HEK293 (cell line): ENCODE measurements around the gene MACROH2A1.

Experiments
- CTCF ChIA-PET: fragments of 350-600 bp; formaldehyde crosslinking; extraction: SDS; loops from one replicate; lab custom pipeline; 2021; ENCODE audit warnings: antibody characterized with exemption; lab: Yijun Ruan, JAX
- POLR2A ChIA-PET: fragments of 300-600 bp; formaldehyde crosslinking; extraction: SDS; loops from one replicate; lab custom pipeline; 2020; ENCODE audit warnings: antibody characterized with exemption, inconsistent platforms; lab: Yijun Ruan, JAX
- H3K27ac ChIP-seq: fragments of 200-500 bp; sonication (Bioruptor generic); 2 replicates; pipeline ENCODE4 v1.5.1; 2014; ENCODE audit warnings: low read depth, low read length, control low read depth, inconsistent platforms; ENCODE audit errors: extremely low read depth
- H3K36me3 ChIP-seq, 2 experiments: fragments of 200-500 bp in 1 of 2; sonication (Bioruptor generic) in 1 of 2; 1 replicate in 1 of 2; 2 replicates in 1 of 2; pipeline ENCODE4 v1.5.1; 2014 to 2017; ENCODE audit warnings: inconsistent platforms in 2 of 2, low read length in 2 of 2; ENCODE audit not compliant: control insufficient read depth in 2 of 2, insufficient read depth in 1 of 2
- H3K4me1 ChIP-seq: fragments of 200-500 bp; sonication (Bioruptor generic); 2 replicates; pipeline ENCODE4 v1.5.1; 2014; ENCODE audit warnings: mild to moderate bottlenecking, low read length, inconsistent platforms; ENCODE audit not compliant: control insufficient read depth, insufficient read depth
- H3K4me3 ChIP-seq: 2 replicates; pipeline ENCODE4 v1.5.1; 2011; ENCODE audit warnings: low read depth, mild to moderate bottlenecking, control low read depth, low read length, moderate library complexity
- H3K9me3 ChIP-seq: fragments of 200-500 bp; sonication (Bioruptor generic); 2 replicates; pipeline ENCODE4 v1.5.1; 2014; ENCODE audit warnings: low read depth, low read length, inconsistent platforms; ENCODE audit not compliant: control insufficient read depth, insufficient read depth
- HOXC10 ChIP-seq: sonication (generic); formaldehyde crosslinking; IDR thresholded peaks from 2 replicates; pipeline ENCODE4 v1.8.1; 2023; ENCODE audit warnings: mild to moderate bottlenecking, missing genetic modification reagents
- MZF1 ChIP-seq: fragments of 450-650 bp; formaldehyde crosslinking; IDR thresholded peaks from 2 replicates; pipeline ENCODE4 v1.5.1; 2017; ENCODE audit warnings: missing biosample characterization, missing genetic modification characterization, borderline replicate concordance
- PRDM1 ChIP-seq: fragments of 450-650 bp; formaldehyde crosslinking; IDR thresholded peaks from 2 replicates; pipeline ENCODE4; 2016; ENCODE audit warnings: missing biosample characterization, missing genetic modification characterization
- ZBTB7A ChIP-seq: fragments of 450-650 bp; formaldehyde crosslinking; IDR thresholded peaks from 2 replicates; pipeline ENCODE4 v1.5.1; 2016; ENCODE audit warnings: low read depth, missing biosample characterization, missing genetic modification characterization
- ZIC2 ChIP-seq: fragments of 450-650 bp; formaldehyde crosslinking; IDR thresholded peaks from 2 replicates; pipeline ENCODE4 v1.5.1; 2016; ENCODE audit warnings: missing biosample characterization, missing genetic modification characterization
- ZNF140 ChIP-seq: fragments of 450-650 bp; formaldehyde crosslinking; IDR thresholded peaks from 2 replicates; pipeline ENCODE4 v1.5.1; 2016; ENCODE audit warnings: missing biosample characterization, missing genetic modification characterization
- ZNF184 ChIP-seq: fragments of 450-650 bp; IDR thresholded peaks from 2 replicates; pipeline ENCODE4 v1.5.1; 2018; ENCODE audit warnings: missing biosample characterization, mild to moderate bottlenecking, missing genetic modification characterization
- ZNF19 ChIP-seq: fragments of 450-650 bp; formaldehyde crosslinking; IDR thresholded peaks from 2 replicates; pipeline ENCODE4; 2016; ENCODE audit warnings: missing biosample characterization, missing genetic modification characterization, low read depth
- ZNF248 ChIP-seq: fragments of 450-650 bp; formaldehyde crosslinking; IDR thresholded peaks from 2 replicates; pipeline ENCODE4 v1.5.1; 2017; ENCODE audit warnings: missing biosample characterization, missing genetic modification characterization
- ZNF302 ChIP-seq: fragments of 450-650 bp; formaldehyde crosslinking; IDR thresholded peaks from 2 replicates; pipeline ENCODE4 v1.5.1; 2016; ENCODE audit warnings: missing biosample characterization, missing genetic modification characterization, low read depth
- ZNF37A ChIP-seq: fragments of 450-650 bp; IDR thresholded peaks from 2 replicates; pipeline ENCODE4 v1.5.1; 2018; ENCODE audit warnings: missing biosample characterization, missing genetic modification characterization
- ZNF48 ChIP-seq: fragments of 450-650 bp; formaldehyde crosslinking; IDR thresholded peaks from 2 replicates; pipeline ENCODE4 v1.5.1; 2016; ENCODE audit warnings: missing biosample characterization, missing genetic modification characterization
- ZNF561 ChIP-seq: fragments of 450-650 bp; IDR thresholded peaks from 2 replicates; pipeline ENCODE4 v1.5.1; 2018; ENCODE audit warnings: missing biosample characterization, missing genetic modification characterization, borderline replicate concordance
- ZNF623 ChIP-seq: fragments of 450-650 bp; formaldehyde crosslinking; IDR thresholded peaks from 2 replicates; pipeline ENCODE4 v1.5.1; 2016; ENCODE audit warnings: missing biosample characterization, missing genetic modification characterization
- ZNF830 ChIP-seq: fragments of 450-650 bp; IDR thresholded peaks from 2 replicates; pipeline ENCODE4 v1.5.0; 2018; ENCODE audit warnings: missing biosample characterization, missing genetic modification characterization, low read depth, mild to moderate bottlenecking, moderate library complexity
- TF ChIP-seq, protein P1 (sequence below): fragments of 450-650 bp; formaldehyde crosslinking; IDR thresholded peaks from 2 replicates; pipeline ENCODE4 v1.5.1; 2016; ENCODE audit warnings: missing biosample characterization, missing genetic modification characterization
- TF ChIP-seq, protein P2 (sequence below): fragments of 450-650 bp; formaldehyde crosslinking; IDR thresholded peaks from 2 replicates; pipeline ENCODE4 v1.5.1; 2016; ENCODE audit warnings: missing biosample characterization, missing genetic modification characterization
- TF ChIP-seq, protein P3 (sequence below): fragments of 450-650 bp; formaldehyde crosslinking; IDR thresholded peaks from 2 replicates; pipeline ENCODE4 v1.5.1; 2016; ENCODE audit warnings: missing biosample characterization, missing genetic modification characterization
- TF ChIP-seq, protein P4 (sequence below): fragments of 450-650 bp; formaldehyde crosslinking; IDR thresholded peaks from 2 replicates; pipeline ENCODE4 v1.5.1; 2016; ENCODE audit warnings: missing biosample characterization, missing genetic modification characterization
- TF ChIP-seq, protein P5 (sequence below): fragments of 450-650 bp; formaldehyde crosslinking; IDR thresholded peaks from 2 replicates; pipeline ENCODE4 v1.5.1; 2017; ENCODE audit warnings: missing biosample characterization, missing genetic modification characterization

The MACROH2A1 gene

DNA sequence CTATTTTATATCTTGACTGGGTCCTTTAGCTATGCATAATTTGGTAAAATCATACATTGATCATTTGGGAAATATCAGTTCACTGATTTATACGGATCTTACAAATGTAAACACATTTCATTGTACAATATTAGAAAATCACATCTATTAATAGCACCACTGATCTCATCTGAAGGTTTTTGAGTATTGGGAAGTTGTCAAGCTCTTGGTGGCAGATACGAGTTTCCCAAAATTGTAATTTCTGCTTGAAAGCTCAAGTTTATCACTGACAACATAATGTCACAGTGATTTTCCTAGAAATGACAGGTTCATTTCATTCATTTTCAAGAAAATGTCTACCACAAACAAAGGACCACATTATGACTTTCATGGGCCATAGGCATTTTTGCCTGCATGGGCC, 3.0 kb upstream of the MACROH2A1 start:
- ChIA-PET POLR2A (no interaction called here), CTCF (interaction anchor here (0.7 to 0.9 kb wide), 3 partner anchors 23 to 430 kb away, joined by 3 to 6 read pairs (median 4); no protein-coding TSS in a partner anchor)
- H3K9me3 ChIP-seq: no peaks in the 10 kb centered on the region
- peaks cover 16% of the 10 kb centered on the region for H3K4me1 ChIP-seq
- H3K4me3 ChIP-seq: no peak overlapping the region
- TF ChIP-seq ZNF184 (tag by site-specific recombination) (no peak), ZNF561 (no peak), MZF1 (tag by site-specific recombination) (no peak), ZNF37A (no peak), ZIC2 (no peak), ZNF830 (tag by site-specific recombination) (no peak), ZNF248 (tag by site-specific recombination) (no peak), PRDM1 (tag by site-specific recombination) (no peak), ZNF48 (no peak), ZBTB7A (tag by site-specific recombination) (no peak), ZNF302 (tag by site-specific recombination) (no peak), HOXC10 (no peak), ZNF623 (tag by site-specific recombination) (no peak)
- TF ChIP-seq, protein P1, sequence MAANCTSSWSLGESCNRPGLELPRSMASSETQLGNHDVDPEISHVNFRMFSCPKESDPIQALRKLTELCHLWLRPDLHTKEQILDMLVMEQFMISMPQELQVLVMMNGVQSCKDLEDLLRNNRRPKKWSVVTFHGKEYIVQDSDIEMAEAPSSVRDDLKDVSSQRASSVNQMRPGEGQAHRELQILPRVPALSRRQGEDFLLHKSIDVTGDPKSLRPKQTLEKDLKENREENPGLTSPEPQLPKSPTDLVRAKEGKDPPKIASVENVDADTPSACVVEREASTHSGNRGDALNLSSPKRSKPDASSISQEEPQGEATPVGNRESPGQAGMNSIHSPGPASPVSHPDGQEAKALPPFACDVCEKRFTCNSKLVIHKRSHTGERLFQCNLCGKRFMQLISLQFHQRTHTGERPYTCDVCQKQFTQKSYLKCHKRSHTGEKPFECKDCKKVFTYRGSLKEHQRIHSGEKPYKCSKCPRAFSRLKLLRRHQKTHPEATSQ (tag by site-specific recombination): no peak
- TF ChIP-seq, protein P2, sequence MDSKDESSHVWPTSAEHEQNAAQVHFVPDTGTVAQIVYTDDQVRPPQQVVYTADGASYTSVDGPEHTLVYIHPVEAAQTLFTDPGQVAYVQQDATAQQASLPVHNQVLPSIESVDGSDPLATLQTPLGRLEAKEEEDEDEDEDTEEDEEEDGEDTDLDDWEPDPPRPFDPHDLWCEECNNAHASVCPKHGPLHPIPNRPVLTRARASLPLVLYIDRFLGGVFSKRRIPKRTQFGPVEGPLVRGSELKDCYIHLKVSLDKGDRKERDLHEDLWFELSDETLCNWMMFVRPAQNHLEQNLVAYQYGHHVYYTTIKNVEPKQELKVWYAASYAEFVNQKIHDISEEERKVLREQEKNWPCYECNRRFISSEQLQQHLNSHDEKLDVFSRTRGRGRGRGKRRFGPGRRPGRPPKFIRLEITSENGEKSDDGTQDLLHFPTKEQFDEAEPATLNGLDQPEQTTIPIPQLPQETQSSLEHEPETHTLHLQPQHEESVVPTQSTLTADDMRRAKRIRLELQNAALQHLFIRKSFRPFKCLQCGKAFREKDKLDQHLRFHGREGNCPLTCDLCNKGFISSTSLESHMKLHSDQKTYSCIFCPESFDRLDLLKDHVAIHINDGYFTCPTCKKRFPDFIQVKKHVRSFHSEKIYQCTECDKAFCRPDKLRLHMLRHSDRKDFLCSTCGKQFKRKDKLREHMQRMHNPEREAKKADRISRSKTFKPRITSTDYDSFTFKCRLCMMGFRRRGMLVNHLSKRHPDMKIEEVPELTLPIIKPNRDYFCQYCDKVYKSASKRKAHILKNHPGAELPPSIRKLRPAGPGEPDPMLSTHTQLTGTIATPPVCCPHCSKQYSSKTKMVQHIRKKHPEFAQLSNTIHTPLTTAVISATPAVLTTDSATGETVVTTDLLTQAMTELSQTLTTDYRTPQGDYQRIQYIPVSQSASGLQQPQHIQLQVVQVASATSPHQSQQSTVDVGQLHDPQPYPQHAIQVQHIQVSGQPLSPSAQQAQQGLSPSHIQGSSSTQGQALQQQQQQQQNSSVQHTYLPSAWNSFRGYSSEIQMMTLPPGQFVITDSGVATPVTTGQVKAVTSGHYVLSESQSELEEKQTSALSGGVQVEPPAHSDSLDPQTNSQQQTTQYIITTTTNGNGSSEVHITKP (tag by site-specific recombination): no peak
- TF ChIP-seq, protein P3, sequence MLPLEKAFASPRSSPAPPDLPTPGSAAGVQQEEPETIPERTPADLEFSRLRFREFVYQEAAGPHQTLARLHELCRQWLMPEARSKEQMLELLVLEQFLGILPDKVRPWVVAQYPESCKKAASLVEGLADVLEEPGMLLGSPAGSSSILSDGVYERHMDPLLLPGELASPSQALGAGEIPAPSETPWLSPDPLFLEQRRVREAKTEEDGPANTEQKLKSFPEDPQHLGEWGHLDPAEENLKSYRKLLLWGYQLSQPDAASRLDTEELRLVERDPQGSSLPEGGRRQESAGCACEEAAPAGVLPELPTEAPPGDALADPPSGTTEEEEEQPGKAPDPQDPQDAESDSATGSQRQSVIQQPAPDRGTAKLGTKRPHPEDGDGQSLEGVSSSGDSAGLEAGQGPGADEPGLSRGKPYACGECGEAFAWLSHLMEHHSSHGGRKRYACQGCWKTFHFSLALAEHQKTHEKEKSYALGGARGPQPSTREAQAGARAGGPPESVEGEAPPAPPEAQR: no peak
- H3K27ac ChIP-seq: no peak overlapping the region
- no peaks in the 10 kb centered on the region for H3K36me3 ChIP-seq

DNA sequence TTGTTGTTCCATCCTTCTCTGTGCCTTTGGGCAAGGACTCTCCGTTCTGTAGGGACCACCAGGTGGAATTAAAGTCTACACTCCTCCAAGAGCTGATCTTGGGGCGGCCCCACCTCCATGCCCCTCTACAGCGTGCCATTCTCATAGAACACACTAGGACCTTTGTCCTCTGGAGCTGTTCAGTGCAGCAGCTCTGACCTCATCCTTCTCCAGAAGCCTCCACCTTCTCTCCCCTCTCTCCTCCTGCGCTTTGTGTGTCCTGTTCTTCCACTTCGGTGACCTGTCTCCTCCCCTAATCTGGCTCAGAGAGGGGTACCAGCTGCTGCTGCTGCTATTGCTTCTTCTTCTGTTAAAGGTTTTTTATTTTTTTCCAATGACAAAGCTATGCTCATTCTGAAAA, 1.8 kb upstream of the MACROH2A1 start:
- TF ChIP-seq, protein P2 (tag by site-specific recombination): peak; percentile 49; the same call in 1 of the 2 replicates
- no peak for TF ChIP-seq ZNF19 (tag by site-specific recombination)
- TF ChIP-seq, protein P4, sequence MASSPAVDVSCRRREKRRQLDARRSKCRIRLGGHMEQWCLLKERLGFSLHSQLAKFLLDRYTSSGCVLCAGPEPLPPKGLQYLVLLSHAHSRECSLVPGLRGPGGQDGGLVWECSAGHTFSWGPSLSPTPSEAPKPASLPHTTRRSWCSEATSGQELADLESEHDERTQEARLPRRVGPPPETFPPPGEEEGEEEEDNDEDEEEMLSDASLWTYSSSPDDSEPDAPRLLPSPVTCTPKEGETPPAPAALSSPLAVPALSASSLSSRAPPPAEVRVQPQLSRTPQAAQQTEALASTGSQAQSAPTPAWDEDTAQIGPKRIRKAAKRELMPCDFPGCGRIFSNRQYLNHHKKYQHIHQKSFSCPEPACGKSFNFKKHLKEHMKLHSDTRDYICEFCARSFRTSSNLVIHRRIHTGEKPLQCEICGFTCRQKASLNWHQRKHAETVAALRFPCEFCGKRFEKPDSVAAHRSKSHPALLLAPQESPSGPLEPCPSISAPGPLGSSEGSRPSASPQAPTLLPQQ: peak; percentile 35; the same call in 1 of the 2 replicates
- TF ChIP-seq ZNF140 (tag by site-specific recombination): no peak
- TF ChIP-seq, protein P5, sequence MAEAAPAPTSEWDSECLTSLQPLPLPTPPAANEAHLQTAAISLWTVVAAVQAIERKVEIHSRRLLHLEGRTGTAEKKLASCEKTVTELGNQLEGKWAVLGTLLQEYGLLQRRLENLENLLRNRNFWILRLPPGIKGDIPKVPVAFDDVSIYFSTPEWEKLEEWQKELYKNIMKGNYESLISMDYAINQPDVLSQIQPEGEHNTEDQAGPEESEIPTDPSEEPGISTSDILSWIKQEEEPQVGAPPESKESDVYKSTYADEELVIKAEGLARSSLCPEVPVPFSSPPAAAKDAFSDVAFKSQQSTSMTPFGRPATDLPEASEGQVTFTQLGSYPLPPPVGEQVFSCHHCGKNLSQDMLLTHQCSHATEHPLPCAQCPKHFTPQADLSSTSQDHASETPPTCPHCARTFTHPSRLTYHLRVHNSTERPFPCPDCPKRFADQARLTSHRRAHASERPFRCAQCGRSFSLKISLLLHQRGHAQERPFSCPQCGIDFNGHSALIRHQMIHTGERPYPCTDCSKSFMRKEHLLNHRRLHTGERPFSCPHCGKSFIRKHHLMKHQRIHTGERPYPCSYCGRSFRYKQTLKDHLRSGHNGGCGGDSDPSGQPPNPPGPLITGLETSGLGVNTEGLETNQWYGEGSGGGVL: peak; percentile 49; the same call in 1 of the 2 replicates
- TF ChIP-seq, all 188 proteins: peak for 3
- CTCF ChIA-PET: interaction anchor here (0.6 to 1.1 kb wide), 3 partner anchors 25 to 607 kb away, joined by 3 to 7 read pairs (median 3); no protein-coding TSS in a partner anchor
- no peaks in the 10 kb centered on the region for H3K36me3 ChIP-seq
- H3K27ac ChIP-seq: no peak overlapping the region
- H3K9me3 ChIP-seq: no peaks in the 10 kb centered on the region
- H3K4me1 ChIP-seq: peaks cover 21% of the 10 kb centered on the region
- H3K4me3 ChIP-seq: no peak overlapping the region
- POLR2A ChIA-PET: no interaction called here
